H9 (cell line): ENCODE data around the gene OTOGL. TPM values are rescaled to one million over a fixed set of nuclear protein-coding genes. Genes with fewer than 3 reads are reported as not detected.

Source experiments
- DNase-seq: peaks from one replicate; pipeline ENCODE4 v3.0.0-alpha.2; 2017
- H2AFZ ChIP-seq: one replicate; pipeline ENCODE4 v1.6.1; 2013; ENCODE audit warnings: mild to moderate bottlenecking, low read length, control low read depth, moderate library complexity
- H2AK5ac ChIP-seq: 2 replicates; pipeline ENCODE4 v1.6.1; 2013; ENCODE audit warnings: low read length, control low read depth, mixed read lengths; ENCODE audit not compliant: insufficient read length
- H2BK120ac ChIP-seq: one replicate; pipeline ENCODE4 v1.6.1; 2013; ENCODE audit warnings: low read depth, mild to moderate bottlenecking, low read length, control low read depth, inconsistent platforms; ENCODE audit not compliant: poor library complexity, severe bottlenecking
- H2BK12ac ChIP-seq: 2 replicates; pipeline ENCODE4 v1.6.1; 2013; ENCODE audit warnings: low read length, control low read depth, mixed read lengths, low read depth; ENCODE audit not compliant: insufficient read length
- H2BK15ac ChIP-seq: 2 replicates; pipeline ENCODE4 v1.6.1; 2013; ENCODE audit warnings: low read depth, low read length, control low read depth
- H2BK20ac ChIP-seq: one replicate; pipeline ENCODE4 v1.6.1; 2013; ENCODE audit warnings: low read depth, mild to moderate bottlenecking, low read length, control low read depth, inconsistent platforms; ENCODE audit not compliant: poor library complexity, severe bottlenecking
- H2BK5ac ChIP-seq: 2 replicates; pipeline ENCODE4 v1.6.1; 2013; ENCODE audit warnings: low read length, control low read depth, mixed read lengths; ENCODE audit not compliant: insufficient read length
- H3K14ac ChIP-seq: 2 replicates; pipeline ENCODE4 v1.6.1; 2013; ENCODE audit warnings: low read length, control low read depth; ENCODE audit not compliant: insufficient read depth
- H3K18ac ChIP-seq: 2 replicates; pipeline ENCODE4 v1.6.1; 2013; ENCODE audit warnings: low read depth, mild to moderate bottlenecking, mixed read lengths, low read length, control low read depth; ENCODE audit not compliant: insufficient read length
- H3K23ac ChIP-seq: 2 replicates; pipeline ENCODE4 v1.6.1; 2013; ENCODE audit warnings: low read length, control low read depth, mixed read lengths, low read depth; ENCODE audit not compliant: insufficient read length
- H3K23me2 ChIP-seq: 2 replicates; pipeline ENCODE4 v1.6.1; 2013; ENCODE audit warnings: low read depth, mild to moderate bottlenecking, mixed read lengths, low read length, control low read depth; ENCODE audit not compliant: insufficient read length, poor library complexity, severe bottlenecking
- H3K27ac ChIP-seq: 2 replicates; pipeline ENCODE4 v1.5.1; 2013; ENCODE audit warnings: low read length, control low read depth, mixed read lengths, low read depth; ENCODE audit not compliant: insufficient read length
- H3K27me3 ChIP-seq: 2 replicates; pipeline ENCODE4 v1.6.1; 2013; ENCODE audit warnings: low read length, control low read depth, inconsistent platforms; ENCODE audit not compliant: insufficient read depth
- H3K4ac ChIP-seq: 2 replicates; pipeline ENCODE4 v1.6.1; 2013; ENCODE audit warnings: low read depth, mild to moderate bottlenecking, control low read depth, inconsistent platforms, low read length, moderate library complexity
- H3K4me1 ChIP-seq: 2 replicates; pipeline ENCODE4 v1.6.1; 2013; ENCODE audit warnings: low read length, control low read depth, inconsistent platforms; ENCODE audit not compliant: insufficient read depth
- H3K4me2 ChIP-seq: 2 replicates; pipeline ENCODE4 v1.6.1; 2013; ENCODE audit warnings: low read length, control low read depth, mixed read lengths; ENCODE audit not compliant: insufficient read length, insufficient read depth
- H3K56ac ChIP-seq: 2 replicates; pipeline ENCODE4 v1.6.1; 2013; ENCODE audit warnings: low read depth, mild to moderate bottlenecking, mixed read lengths, low read length, control low read depth; ENCODE audit not compliant: insufficient read length
- H3K79me1 ChIP-seq: 2 replicates; pipeline ENCODE4 v1.6.1; 2013; ENCODE audit warnings: low read depth, mild to moderate bottlenecking, moderate library complexity, low read length, control low read depth, inconsistent platforms; ENCODE audit not compliant: insufficient read depth, poor library complexity, severe bottlenecking
- H3K79me2 ChIP-seq: 2 replicates; pipeline ENCODE4 v1.6.1; 2013; ENCODE audit warnings: low read length, control low read depth, inconsistent platforms; ENCODE audit not compliant: insufficient read depth
- H3K9ac ChIP-seq: 2 replicates; pipeline ENCODE4 v1.6.1; 2013; ENCODE audit warnings: low read length, control low read depth, mixed read lengths; ENCODE audit not compliant: insufficient read length; ENCODE audit errors: extremely low read depth
- H3K9me3 ChIP-seq: one replicate; pipeline ENCODE4 v1.6.1; 2013; ENCODE audit warnings: low read depth, low read length, inconsistent platforms; ENCODE audit not compliant: control insufficient read depth
- H3T11ph ChIP-seq: one replicate; pipeline ENCODE4 v1.6.1; 2013; ENCODE audit warnings: mild to moderate bottlenecking, low read length, control low read depth, inconsistent platforms
- H4K20me1 ChIP-seq: one replicate; pipeline ENCODE4 v1.6.1; 2013; ENCODE audit not compliant: control insufficient read depth, insufficient read length, insufficient read depth
- H4K5ac ChIP-seq: 2 replicates; pipeline ENCODE4 v1.6.1; 2013; ENCODE audit warnings: low read depth, mild to moderate bottlenecking, mixed read lengths, low read length, control low read depth; ENCODE audit not compliant: insufficient read length
- H4K8ac ChIP-seq: replicated peaks from 2 replicates; pipeline ENCODE4 v1.6.1; 2013; ENCODE audit warnings: low read length, control low read depth, mixed read lengths, low read depth; ENCODE audit not compliant: insufficient read length
- H4K91ac ChIP-seq: 2 replicates; pipeline ENCODE4 v1.6.1; 2013; ENCODE audit warnings: low read depth, mild to moderate bottlenecking, moderate library complexity, mixed read lengths, low read length, control low read depth; ENCODE audit not compliant: insufficient read length
- H3K27ac Mint-ChIP-seq, 3 experiments: 2 replicates in 2 of 3; 3 replicates in 1 of 3; pipeline ENCODE4 v1.8.0; 2020 to 2021; ENCODE audit warnings: mixed read lengths in 3 of 3, mild to moderate bottlenecking in 1 of 3, moderate library complexity in 1 of 3
- H3K27me3 Mint-ChIP-seq: 2 replicates; pipeline ENCODE4 v1.8.0; 2021; ENCODE audit warnings: low read depth, mild to moderate bottlenecking, moderate library complexity, mixed read lengths
- H3K36me3 Mint-ChIP-seq, 3 experiments: 2 replicates in 2 of 3; 3 replicates in 1 of 3; pipeline ENCODE4 v1.8.0; 2020 to 2021; ENCODE audit warnings: low read depth in 3 of 3, mixed read lengths in 3 of 3; ENCODE audit not compliant: insufficient read depth in 1 of 3
- H3K4me1 Mint-ChIP-seq, 2 experiments: 2 replicates each; pipeline ENCODE4 v1.8.0; 2020; ENCODE audit warnings: mixed read lengths in 2 of 2
- H3K4me3 Mint-ChIP-seq, 2 experiments: 2 replicates in 1 of 2; 3 replicates in 1 of 2; pipeline ENCODE4 v1.8.0; 2020 to 2021; ENCODE audit warnings: mild to moderate bottlenecking in 2 of 2, mixed read lengths in 2 of 2, moderate library complexity in 1 of 2
- H3K9me3 Mint-ChIP-seq, 2 experiments: 2 replicates in 1 of 2; 3 replicates in 1 of 2; pipeline ENCODE4 v1.8.0; 2020; ENCODE audit warnings: mild to moderate bottlenecking in 2 of 2, mixed read lengths in 2 of 2, moderate library complexity in 1 of 2
- CTCF ChIP-seq: fragments of 200-600 bp; sonication (generic); conservative IDR thresholded peaks from 3 replicates; pipeline ENCODE4 v1.8.0; 2021; ENCODE audit warnings: antibody characterized with exemption, mild to moderate bottlenecking
- WGBS: extraction: QIAGEN DNeasy Blood & Tissue Kit; methylation state at CpG from one replicate; pipeline ENCODE4 v1.1.7; 2013; ENCODE audit warnings: missing lambda C conversion rate, low lambda C conversion rate, mixed read lengths; ENCODE audit not compliant: insufficient read length; ENCODE audit errors: extremely low coverage; 5-methylcytosine and 5-hydroxymethylcytosine counted together
- total RNA-seq: library from RNA; stranded (reverse); gene quantifications from 2 replicates; pipeline ENCODE4 v1.2.1, GENCODE V29; 2021

The OTOGL gene
- total RNA-seq, 1 experiment from 2014 or later: 0.11 TPM

- DNase-seq: peak; percentile 58
- Histone ChIP-seq H2AK5ac (no peak overlapping the region), H4K8ac (no peak overlapping the region), H3K79me1 (no peaks in the 10 kb centered on the region), H3K23ac (no peak overlapping the region), H3K56ac (no peak overlapping the region), H3K9me3 (no peaks in the 10 kb centered on the region), H4K5ac (no peak overlapping the region), H3K9ac (no peak overlapping the region), H2BK15ac (no peak overlapping the region), H3K18ac (no peak overlapping the region), H3K79me2 (no peaks in the 10 kb centered on the region), H2AFZ (no peak overlapping the region), H4K91ac (no peak overlapping the region), H2BK12ac (no peak overlapping the region), H3K23me2 (no peaks in the 10 kb centered on the region), H3K4ac (no peak overlapping the region), H3K4me1 (no peaks in the 10 kb centered on the region; the same call in 1 of the 2 replicates), H3T11ph (no peak overlapping the region), H3K27ac (no peak overlapping the region), H3K27me3 (no peaks in the 10 kb centered on the region), H2BK5ac (no peak overlapping the region), H2BK120ac (no peak overlapping the region), H3K4me2 (no peak overlapping the region), H3K14ac (no peak overlapping the region), H2BK20ac (no peak overlapping the region), H4K20me1 (no peaks in the 10 kb centered on the region)
- H3K4me3 Mint-ChIP-seq: no peak overlapping the region
- no peaks in the 10 kb centered on the region; the same call in 1 of the 2 replicates for H3K27me3 Mint-ChIP-seq
- no peaks in the 10 kb centered on the region for H3K9me3 Mint-ChIP-seq
- no peak for TF ChIP-seq CTCF
- WGBS: no CpG with 5 or more reads among the region's 3 CpGs
- H3K27ac Mint-ChIP-seq: peak overlapping the region in 1 of 3 experiments; percentile 40; a peak in 1 of 7 replicates
- H3K4me1 Mint-ChIP-seq: peaks cover 16 to 20% of the 10 kb centered on the region in 2 experiments
- no peaks in the 10 kb centered on the region for H3K36me3 Mint-ChIP-seq
Observed at GRCh38 chr12:80230068-80230467, 130.7 kb downstream of the OTOGL start.
